Mesothelial cell of epicardium (in vitro differentiated cells): Measurements from ENCODE around the gene KRTAP29-1. TPM values are rescaled to one million over a fixed set of nuclear protein-coding genes. Genes with fewer than 3 reads are reported as not detected.

Source experiments
- DNase-seq, 2 experiments: peaks; one replicate each; pipeline ENCODE4 v3.0.0; 2021; ENCODE audit warnings: low spot score in 2 of 2; ENCODE audit not compliant: unreplicated experiment in 2 of 2
- H3K27ac Mint-ChIP-seq: 2 replicates; pipeline ENCODE4 v1.8.0; 2021; ENCODE audit warnings: mixed read lengths
- H3K27me3 Mint-ChIP-seq: 2 replicates; pipeline ENCODE4 v1.8.0; 2021; ENCODE audit warnings: low read depth, mixed read lengths
- H3K36me3 Mint-ChIP-seq: 2 replicates; pipeline ENCODE4 v1.8.0; 2021; ENCODE audit warnings: mixed read lengths
- H3K4me1 Mint-ChIP-seq: 2 replicates; pipeline ENCODE4 v1.8.0; 2021; ENCODE audit warnings: mixed read lengths
- H3K4me3 Mint-ChIP-seq: 2 replicates; pipeline ENCODE4 v1.8.0; 2021; ENCODE audit warnings: mild to moderate bottlenecking, moderate library complexity, mixed read lengths
- H3K9me3 Mint-ChIP-seq: 2 replicates; pipeline ENCODE4 v1.8.0; 2021; ENCODE audit warnings: mixed read lengths
- CTCF ChIP-seq: fragments of 200-600 bp; sonication (generic); IDR thresholded peaks from one replicate; pipeline ENCODE4 v1.5.0; 2021; ENCODE audit warnings: antibody characterized with exemption; ENCODE audit not compliant: unreplicated experiment
- total RNA-seq: library from RNA; stranded (reverse); gene quantifications from 3 replicates; pipeline ENCODE4 v1.2.1, GENCODE V29; 2021

Gene KRTAP29-1
- total RNA-seq, 1 donor from 2014 or later: not detected

GRCh38 chr17:41325611-41326010 is 23.0 kb upstream of the KRTAP29-1 start:
- Mint-ChIP-seq H3K4me3 (no peak overlapping the region), H3K4me1 (peaks cover 16% of the 10 kb centered on the region), H3K9me3 (peaks cover 4% of the 10 kb centered on the region), H3K27ac (no peak overlapping the region), H3K36me3 (no peaks in the 10 kb centered on the region), H3K27me3 (no peaks in the 10 kb centered on the region)
- no peak for TF ChIP-seq CTCF
- no peak for DNase-seq

- peaks cover 16% of the 10 kb centered on the region for H3K4me1 Mint-ChIP-seq
- DNase-seq: no peak
- no peak overlapping the region for H3K4me3 Mint-ChIP-seq
- no peaks in the 10 kb centered on the region for H3K27me3 Mint-ChIP-seq
- TF ChIP-seq CTCF: no peak
- H3K9me3 Mint-ChIP-seq: peaks cover 9% of the 10 kb centered on the region
- H3K36me3 Mint-ChIP-seq: peaks cover 1% of the 10 kb centered on the region
- no peak overlapping the region for H3K27ac Mint-ChIP-seq
These were observed 22.5 kb upstream of the KRTAP29-1 start for GRCh38 chr17:41325126-41325525.

- H3K36me3 Mint-ChIP-seq: peaks cover 4% of the 10 kb centered on the region
- no peak for TF ChIP-seq CTCF
- no peak overlapping the region for H3K4me3 Mint-ChIP-seq
- no peak for DNase-seq
- H3K9me3 Mint-ChIP-seq: peaks cover 16% of the 10 kb centered on the region
- no peaks in the 10 kb centered on the region for H3K27me3 Mint-ChIP-seq
- H3K4me1 Mint-ChIP-seq: peaks cover 15% of the 10 kb centered on the region
- peak overlapping the region; percentile 63 for H3K27ac Mint-ChIP-seq
These were observed 21.8 kb upstream of the KRTAP29-1 start for GRCh38 chr17:41324180-41325075.

- no peak for TF ChIP-seq CTCF
- Mint-ChIP-seq H3K36me3 (peaks cover 4% of the 10 kb centered on the region), H3K4me3 (no peak overlapping the region), H3K9me3 (peaks cover 24% of the 10 kb centered on the region), H3K27ac (no peak overlapping the region), H3K27me3 (no peaks in the 10 kb centered on the region), H3K4me1 (peaks cover 12% of the 10 kb centered on the region)
- DNase-seq: no peak
These were observed 20.5 kb upstream of the KRTAP29-1 start for GRCh38 chr17:41322903-41323895.

GRCh38 chr17:41322094-41322902 is 19.6 kb upstream of the KRTAP29-1 start:
- Mint-ChIP-seq H3K9me3 (peaks cover 25% of the 10 kb centered on the region), H3K36me3 (peaks cover 4% of the 10 kb centered on the region), H3K27me3 (no peaks in the 10 kb centered on the region), H3K4me1 (peaks cover 12% of the 10 kb centered on the region), H3K4me3 (no peak overlapping the region), H3K27ac (no peak overlapping the region)
- DNase-seq: no peak
- peak; percentile 73 for TF ChIP-seq CTCF
